ENCODE measurements around the gene SLIT3.

DNA sequence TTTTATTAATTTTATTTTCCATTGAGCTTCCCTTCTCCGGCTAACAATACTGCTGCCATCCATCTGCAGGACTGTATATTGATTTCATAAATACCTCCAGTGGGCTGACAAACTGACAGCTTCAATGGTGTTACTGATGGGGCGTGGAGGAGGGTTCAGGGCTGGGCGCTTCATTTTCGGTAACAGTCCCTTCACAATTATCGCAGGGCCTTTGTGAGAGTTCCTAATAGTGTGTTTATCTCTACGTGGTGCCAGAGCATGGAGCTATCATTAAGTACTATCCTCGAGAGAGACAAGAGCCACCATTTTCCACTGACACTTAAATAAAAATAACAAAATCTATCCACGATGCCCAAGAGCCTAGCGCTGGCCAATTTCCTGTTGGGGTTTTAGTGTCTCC is 414.8 kb downstream of the SLIT3 start:
- TF ChIP-seq, protein P1, sequence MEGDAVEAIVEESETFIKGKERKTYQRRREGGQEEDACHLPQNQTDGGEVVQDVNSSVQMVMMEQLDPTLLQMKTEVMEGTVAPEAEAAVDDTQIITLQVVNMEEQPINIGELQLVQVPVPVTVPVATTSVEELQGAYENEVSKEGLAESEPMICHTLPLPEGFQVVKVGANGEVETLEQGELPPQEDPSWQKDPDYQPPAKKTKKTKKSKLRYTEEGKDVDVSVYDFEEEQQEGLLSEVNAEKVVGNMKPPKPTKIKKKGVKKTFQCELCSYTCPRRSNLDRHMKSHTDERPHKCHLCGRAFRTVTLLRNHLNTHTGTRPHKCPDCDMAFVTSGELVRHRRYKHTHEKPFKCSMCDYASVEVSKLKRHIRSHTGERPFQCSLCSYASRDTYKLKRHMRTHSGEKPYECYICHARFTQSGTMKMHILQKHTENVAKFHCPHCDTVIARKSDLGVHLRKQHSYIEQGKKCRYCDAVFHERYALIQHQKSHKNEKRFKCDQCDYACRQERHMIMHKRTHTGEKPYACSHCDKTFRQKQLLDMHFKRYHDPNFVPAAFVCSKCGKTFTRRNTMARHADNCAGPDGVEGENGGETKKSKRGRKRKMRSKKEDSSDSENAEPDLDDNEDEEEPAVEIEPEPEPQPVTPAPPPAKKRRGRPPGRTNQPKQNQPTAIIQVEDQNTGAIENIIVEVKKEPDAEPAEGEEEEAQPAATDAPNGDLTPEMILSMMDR (IDR thresholded peaks at IDR 0.05; ENCODE audit: insufficient read depth, low read length, poor library complexity, severe bottlenecking) = no peak
- TF ChIP-seq EZH2phosphoT487 (conservative IDR thresholded peaks at IDR 0.05; ENCODE audit: low read length) = no peak

Measured in SU-DHL-6 (cell line).